GM12875 (cell line): ENCODE measurements around the gene SLC12A7.

Source experiments
- H3K4me3 ChIP-seq: one replicate; pipeline ENCODE4 v1.5.1; 2011; ENCODE audit warnings: low read depth, low read length, control low read depth
- TF ChIP-seq, protein P1 (sequence below): IDR thresholded peaks from 2 replicates; pipeline ENCODE4 v1.5.1; 2011; ENCODE audit warnings: low read depth, mild to moderate bottlenecking, control low read depth, inconsistent platforms, low read length, moderate library complexity, borderline replicate concordance; ENCODE audit not compliant: insufficient read depth

Gene SLC12A7

DNA sequence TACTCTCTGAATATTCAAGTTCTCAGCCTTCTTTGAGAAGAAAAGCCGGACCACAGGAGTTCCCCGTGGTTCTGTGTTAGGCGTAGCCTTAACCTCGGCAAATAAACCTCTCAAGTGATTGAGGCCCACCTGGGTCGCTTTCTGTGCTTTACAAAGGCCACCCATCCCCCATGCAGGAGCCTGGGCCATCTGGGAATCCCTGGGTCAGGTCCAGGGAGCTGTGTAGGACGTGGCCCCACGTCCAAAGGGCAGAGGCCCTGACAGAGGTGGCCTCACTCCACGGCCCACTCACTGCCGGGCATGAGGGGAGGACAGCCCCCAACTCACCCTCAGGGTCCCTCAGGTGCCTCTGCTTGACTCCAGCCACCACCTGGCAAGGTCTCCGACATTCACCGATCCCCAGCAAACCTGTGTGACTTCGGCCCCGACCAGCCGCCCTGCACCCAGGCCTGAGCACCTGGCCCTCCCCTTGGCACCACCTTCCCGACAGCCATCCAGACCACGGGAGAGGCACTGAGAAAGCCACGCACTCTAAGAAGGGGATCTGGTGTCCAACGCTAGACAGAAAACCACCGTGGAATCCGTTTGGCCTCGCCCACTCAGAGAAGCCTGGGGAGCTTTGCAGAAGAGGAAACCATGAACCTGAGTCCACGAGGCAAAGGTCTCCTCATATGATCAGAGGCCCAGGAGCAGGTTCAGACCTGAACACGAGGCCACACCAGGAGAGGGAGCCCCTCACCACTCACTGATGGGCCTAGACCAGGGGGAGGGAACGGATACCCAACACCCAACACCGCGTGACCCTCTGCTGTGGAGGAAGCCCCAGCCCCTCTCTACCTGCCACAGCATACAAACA lies 4.5 kb downstream of the SLC12A7 start:
- H3K4me3 ChIP-seq = no peak overlapping the region
- TF ChIP-seq, protein P1, sequence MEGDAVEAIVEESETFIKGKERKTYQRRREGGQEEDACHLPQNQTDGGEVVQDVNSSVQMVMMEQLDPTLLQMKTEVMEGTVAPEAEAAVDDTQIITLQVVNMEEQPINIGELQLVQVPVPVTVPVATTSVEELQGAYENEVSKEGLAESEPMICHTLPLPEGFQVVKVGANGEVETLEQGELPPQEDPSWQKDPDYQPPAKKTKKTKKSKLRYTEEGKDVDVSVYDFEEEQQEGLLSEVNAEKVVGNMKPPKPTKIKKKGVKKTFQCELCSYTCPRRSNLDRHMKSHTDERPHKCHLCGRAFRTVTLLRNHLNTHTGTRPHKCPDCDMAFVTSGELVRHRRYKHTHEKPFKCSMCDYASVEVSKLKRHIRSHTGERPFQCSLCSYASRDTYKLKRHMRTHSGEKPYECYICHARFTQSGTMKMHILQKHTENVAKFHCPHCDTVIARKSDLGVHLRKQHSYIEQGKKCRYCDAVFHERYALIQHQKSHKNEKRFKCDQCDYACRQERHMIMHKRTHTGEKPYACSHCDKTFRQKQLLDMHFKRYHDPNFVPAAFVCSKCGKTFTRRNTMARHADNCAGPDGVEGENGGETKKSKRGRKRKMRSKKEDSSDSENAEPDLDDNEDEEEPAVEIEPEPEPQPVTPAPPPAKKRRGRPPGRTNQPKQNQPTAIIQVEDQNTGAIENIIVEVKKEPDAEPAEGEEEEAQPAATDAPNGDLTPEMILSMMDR = no peak

DNA sequence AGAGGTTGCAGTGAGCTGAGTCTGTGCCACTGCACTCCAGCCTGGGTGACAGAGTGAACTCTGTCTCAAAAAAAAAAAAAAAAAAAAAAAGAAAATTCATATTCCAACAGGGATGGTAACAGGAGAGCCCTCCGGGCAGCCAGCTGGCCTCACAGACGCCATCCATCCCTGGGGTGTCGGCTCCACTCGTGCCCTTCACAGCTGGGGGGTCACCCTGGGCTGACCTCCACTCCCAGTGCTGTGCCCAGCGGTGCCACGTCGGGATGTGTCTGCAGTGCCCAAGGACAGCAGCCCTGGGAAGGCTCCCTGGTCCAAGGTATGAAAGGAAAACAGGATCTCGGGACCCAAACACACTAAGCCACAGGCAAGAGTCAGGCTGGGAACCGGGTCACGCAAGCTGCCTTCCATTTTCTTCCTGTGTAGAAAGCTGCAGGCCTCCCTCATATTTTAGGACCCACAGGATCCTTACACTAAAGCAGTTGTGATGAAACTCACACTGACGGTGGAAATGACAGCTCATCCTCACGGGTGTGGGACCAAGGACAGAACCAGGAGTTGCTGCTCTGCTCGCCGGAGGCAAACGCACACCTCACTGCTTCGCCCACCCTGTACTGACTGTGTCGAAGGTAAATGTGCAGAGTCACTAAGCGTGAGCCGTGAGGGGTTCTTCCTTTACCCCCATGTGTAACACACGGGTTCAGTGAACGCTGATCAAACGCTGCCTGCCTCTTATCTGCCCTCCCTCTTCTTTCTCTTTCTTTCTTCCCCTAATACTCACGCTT lies 5.3 kb downstream of the SLC12A7 start:
- TF ChIP-seq, protein P1 = no peak
- no peak overlapping the region for H3K4me3 ChIP-seq

- H3K4me3 ChIP-seq = no peak overlapping the region
- TF ChIP-seq, protein P1 = no peak
Measured at GRCh38 chr5:1105350-1106265, 6.3 kb downstream of the SLC12A7 start.

DNA sequence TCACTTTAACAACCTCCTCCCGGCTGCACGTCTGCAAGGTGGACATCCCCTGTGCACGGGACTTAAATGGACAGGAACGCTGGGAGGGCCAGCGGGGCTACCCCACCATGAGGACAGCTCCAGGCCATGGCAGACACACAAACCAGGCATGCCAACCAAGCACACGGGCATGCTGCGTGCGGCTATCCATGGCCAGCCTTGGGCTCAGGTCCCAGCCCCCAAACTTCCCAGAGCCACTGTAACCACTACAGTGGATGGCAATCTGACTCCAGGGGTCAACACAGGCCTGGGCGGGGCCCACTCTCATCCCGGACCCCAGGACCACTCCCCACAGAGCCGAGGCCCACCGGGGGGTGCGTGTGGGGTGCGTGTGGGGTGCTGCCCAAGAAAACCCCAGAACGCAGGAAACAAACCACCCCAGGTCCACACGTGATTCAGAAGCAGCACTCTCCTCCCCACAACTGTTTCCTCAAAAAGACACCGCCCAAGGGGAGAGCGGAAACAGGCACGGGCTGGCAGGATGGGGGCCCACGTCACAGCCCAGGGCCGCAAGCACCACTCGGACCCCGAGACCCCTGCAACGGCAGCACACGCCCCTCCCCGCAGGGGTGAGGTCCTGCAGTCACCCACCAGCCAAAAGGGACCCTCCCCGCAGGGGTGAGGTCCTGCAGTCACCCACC lies 7.4 kb downstream of the SLC12A7 start:
- H3K4me3 ChIP-seq = no peak overlapping the region
- TF ChIP-seq, protein P1 = no peak

- no peak overlapping the region for H3K4me3 ChIP-seq
- TF ChIP-seq, protein P1 = no peak
Measured at GRCh38 chr5:1103505-1104326, 8.1 kb downstream of the SLC12A7 start.

- TF ChIP-seq, protein P1 = no peak
- H3K4me3 ChIP-seq = no peak overlapping the region
Measured at GRCh38 chr5:1103093-1103492, 8.8 kb downstream of the SLC12A7 start.
